SU-DHL-6 (cell line): ENCODE results near the gene GNAT3.

Source experiments
- CTCF ChIP-seq: fragments of 200-600 bp; sonication (generic); IDR thresholded peaks from one replicate; pipeline ENCODE4 v1.5.1; 2017; ENCODE audit warnings: antibody characterized with exemption, mild to moderate bottlenecking, low read length, moderate library complexity; ENCODE audit not compliant: insufficient read depth, poor library complexity, severe bottlenecking
- EZH2phosphoT487 ChIP-seq: fragments of 200-600 bp; sonication (generic), shearing (Covaris generic); conservative IDR thresholded peaks from 2 replicates; pipeline ENCODE4 v1.6.1; 2018; ENCODE audit warnings: mild to moderate bottlenecking, antibody characterized with exemption, low read length, moderate library complexity, mixed read lengths

DNA sequence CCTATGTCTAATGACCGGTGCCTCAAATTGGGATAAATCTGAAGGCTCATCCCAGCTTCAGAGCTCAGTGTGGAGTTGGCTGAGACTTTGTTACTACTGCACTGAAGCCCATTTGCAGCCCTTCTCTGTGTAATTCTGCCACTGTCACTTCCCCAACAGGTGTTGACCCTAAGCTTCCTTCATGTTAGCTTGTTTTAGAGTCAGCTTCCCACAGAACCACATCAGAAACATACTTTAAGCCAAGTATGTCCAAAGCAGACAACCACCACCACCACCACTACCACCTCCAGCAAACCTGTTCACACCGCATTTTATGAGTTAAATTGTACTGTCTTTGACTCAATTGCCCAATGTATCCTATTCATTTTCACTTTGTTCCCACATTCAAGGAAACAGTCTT lies 25.2 kb upstream of the GNAT3 start:
- TF ChIP-seq CTCF: no peak
- no peak for TF ChIP-seq EZH2phosphoT487
